ENCODE measurements around the gene RCE1.

Gene RCE1

DNA sequence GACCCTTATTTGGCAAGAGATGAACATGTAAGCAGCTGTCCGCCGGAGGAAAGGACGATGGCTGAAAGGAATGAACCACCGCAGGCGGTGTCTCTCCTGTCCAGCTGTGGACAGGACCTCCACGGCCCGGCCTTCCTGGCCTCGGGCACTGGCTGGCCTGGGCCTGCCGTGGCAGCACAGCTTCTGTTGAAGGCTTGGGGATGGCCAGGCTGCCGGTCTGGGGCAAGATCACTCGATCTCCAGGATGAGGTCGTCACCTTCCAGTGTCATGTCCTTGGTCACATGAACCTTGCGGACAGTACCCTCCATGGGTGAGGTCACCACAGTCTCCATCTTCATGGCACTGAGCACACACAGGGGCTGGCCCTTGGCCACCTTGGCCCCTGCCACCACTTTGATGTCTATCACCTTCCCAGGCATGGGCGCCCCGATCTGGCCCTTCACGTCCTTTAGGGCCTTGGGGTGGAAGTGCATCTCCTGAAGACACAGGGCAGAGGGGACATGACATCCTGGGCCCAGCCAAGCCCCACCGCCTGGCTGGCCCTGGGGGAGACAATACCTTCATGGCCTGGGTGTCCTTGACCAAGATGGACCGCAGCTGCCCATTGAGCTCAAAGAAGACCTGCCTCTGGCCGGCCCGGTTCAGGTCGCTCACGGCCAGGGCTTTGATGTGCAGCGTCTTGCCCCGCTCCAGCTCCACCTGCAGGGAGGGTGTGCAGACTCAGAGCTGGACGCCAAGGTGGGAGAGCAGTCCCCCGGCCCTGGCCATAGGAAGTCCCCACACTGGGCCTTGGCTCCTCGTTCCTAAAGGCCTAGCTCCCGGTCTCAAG lies 5.6 kb downstream of the RCE1 start:
- Histone ChIP-seq H3K9ac (ENCODE audit: low read length) (no peak overlapping the region), H3K4me2 (ENCODE audit: low read length) (no peak overlapping the region), H2AK5ac (ENCODE audit: low read length) (no peak overlapping the region), H3K4ac (ENCODE audit: low read depth, low read length) (no peak overlapping the region), H3K14ac (ENCODE audit: low read length) (no peak overlapping the region), H3K4me1 (ENCODE audit: control insufficient read depth in 1 of 2, insufficient read depth in 2 of 2, low read length in 2 of 2) (peaks cover 7 to 13% of the 10 kb centered on the region in 2 experiments), H2BK5ac (ENCODE audit: low read depth, low read length, poor library complexity) (no peak overlapping the region), H3K79me1 (ENCODE audit: low read length) (peaks cover under 1% of the 10 kb centered on the region), H2AFZ (ENCODE audit: insufficient read depth, low read length, poor library complexity) (no peak overlapping the region), H3K23ac (ENCODE audit: low read length) (no peak overlapping the region), H3K27me3 (ENCODE audit: insufficient read depth, low read length) (no peaks in the 10 kb centered on the region), H3K4me3 (ENCODE audit: low read depth, low read length) (no peak overlapping the region), H3K9me3 (ENCODE audit: insufficient read depth, low read depth, low read length) (no peaks in the 10 kb centered on the region), H3K18ac (ENCODE audit: low read length) (no peak overlapping the region), H4K8ac (ENCODE audit: low read depth, low read length) (no peak overlapping the region), H3K27ac (ENCODE audit: low read depth, low read length) (no peak overlapping the region), H2BK120ac (ENCODE audit: insufficient read depth, low read length, poor library complexity) (no peak overlapping the region), H3K36me3 (ENCODE audit: control insufficient read depth in 1 of 2, insufficient read depth in 2 of 2, low read length in 2 of 2) (peaks cover 31 to 45% of the 10 kb centered on the region in 2 experiments), H2BK12ac (ENCODE audit: low read length) (no peak overlapping the region), H4K91ac (ENCODE audit: low read depth, low read length) (no peak overlapping the region), H4K12ac (ENCODE audit: low read depth, low read length) (no peak overlapping the region), H3K79me2 (ENCODE audit: control insufficient read depth, insufficient read depth, low read length, poor library complexity) (peaks cover 3% of the 10 kb centered on the region)
- DNase-seq: no peak
- no CpG with 5 or more reads among the region's 28 CpGs for WGBS (ENCODE audit: extremely low coverage, insufficient coverage, insufficient read length)

DNA sequence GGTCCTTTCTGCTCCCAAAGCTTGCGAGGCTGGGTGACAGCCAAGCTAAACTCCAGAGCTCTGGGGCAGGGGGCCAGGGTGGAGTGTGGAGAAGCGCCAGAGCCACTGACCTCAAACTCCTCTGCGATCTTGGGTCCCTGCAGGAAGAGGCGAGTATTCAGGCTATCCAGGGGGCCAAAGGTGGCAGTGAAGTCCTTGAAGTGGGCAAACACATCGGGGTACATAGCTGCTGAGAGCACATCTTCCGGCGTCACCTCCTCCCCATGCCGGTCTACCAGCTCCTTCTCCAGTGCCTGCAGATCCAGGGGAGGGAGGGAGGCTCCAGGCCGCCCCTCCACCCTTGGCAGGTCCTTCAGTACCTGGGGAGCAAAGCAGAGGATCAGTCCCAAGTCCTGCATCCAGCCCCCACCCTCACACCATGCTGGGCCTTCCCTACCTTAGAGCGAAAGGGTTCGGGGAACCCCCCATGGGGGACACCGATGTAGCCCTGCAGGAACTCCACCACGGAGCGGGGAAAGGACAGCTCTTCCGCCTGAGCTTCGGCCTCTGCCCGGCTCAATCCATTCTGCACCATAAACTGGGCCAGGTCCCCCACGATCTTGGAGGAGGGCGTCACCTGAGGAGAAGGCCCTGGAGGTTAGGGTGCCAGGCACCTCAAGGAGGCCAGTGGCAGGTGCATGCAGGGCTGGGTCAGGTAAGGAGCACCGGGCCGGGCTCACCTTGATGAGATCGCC lies 6.4 kb downstream of the RCE1 start:
- Histone ChIP-seq H3K4me1 (ENCODE audit: control insufficient read depth in 1 of 2, insufficient read depth in 2 of 2, low read length in 2 of 2) (peaks cover 3 to 5% of the 10 kb centered on the region in 2 experiments), H2AFZ (ENCODE audit: insufficient read depth, low read length, poor library complexity) (no peak overlapping the region), H3K27ac (ENCODE audit: low read depth, low read length) (no peak overlapping the region), H2BK120ac (ENCODE audit: insufficient read depth, low read length, poor library complexity) (no peak overlapping the region), H4K12ac (ENCODE audit: low read depth, low read length) (no peak overlapping the region), H3K4ac (ENCODE audit: low read depth, low read length) (no peak overlapping the region), H3K4me3 (ENCODE audit: low read depth, low read length) (no peak overlapping the region), H3K4me2 (ENCODE audit: low read length) (no peak overlapping the region), H3K9me3 (ENCODE audit: insufficient read depth, low read depth, low read length) (no peaks in the 10 kb centered on the region), H3K9ac (ENCODE audit: low read length) (no peak overlapping the region), H3K36me3 (ENCODE audit: control insufficient read depth in 1 of 2, insufficient read depth in 2 of 2, low read length in 2 of 2) (peaks cover 31 to 42% of the 10 kb centered on the region in 2 experiments), H3K79me1 (ENCODE audit: low read length) (no peaks in the 10 kb centered on the region), H4K8ac (ENCODE audit: low read depth, low read length) (no peak overlapping the region), H3K27me3 (ENCODE audit: insufficient read depth, low read length) (no peaks in the 10 kb centered on the region), H3K14ac (ENCODE audit: low read length) (no peak overlapping the region), H3K79me2 (ENCODE audit: control insufficient read depth, insufficient read depth, low read length, poor library complexity) (no peaks in the 10 kb centered on the region), H3K23ac (ENCODE audit: low read length) (no peak overlapping the region), H4K91ac (ENCODE audit: low read depth, low read length) (no peak overlapping the region), H3K18ac (ENCODE audit: low read length) (no peak overlapping the region), H2BK5ac (ENCODE audit: low read depth, low read length, poor library complexity) (no peak overlapping the region), H2BK12ac (ENCODE audit: low read length) (no peak overlapping the region), H2AK5ac (ENCODE audit: low read length) (no peak overlapping the region)
- no CpG with 5 or more reads among the region's 22 CpGs for whole genome bisulfite sequencing (ENCODE audit: extremely low coverage, insufficient coverage, insufficient read length)
- DNase-seq: no peak

DNA sequence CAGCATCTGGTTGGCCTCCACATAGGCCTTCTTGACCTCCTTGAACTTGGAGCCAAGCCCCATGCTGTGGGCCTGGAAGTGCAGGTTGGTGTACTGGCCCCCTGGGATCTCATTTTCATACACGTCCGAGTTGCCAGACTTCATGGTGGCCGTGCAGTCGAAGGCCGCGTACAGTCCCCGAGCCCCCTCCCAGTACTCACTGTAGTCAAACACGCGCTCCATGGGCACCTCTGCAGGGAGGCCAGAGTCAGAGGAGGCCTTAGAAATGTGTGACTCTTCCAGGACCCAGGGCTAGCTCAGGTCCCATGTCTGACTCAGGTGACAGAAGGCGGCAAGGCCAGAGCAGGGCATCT lies 7.0 kb downstream of the RCE1 start:
- H2BK5ac ChIP-seq (ENCODE audit: low read depth, low read length, poor library complexity): no peak overlapping the region
- no peaks in the 10 kb centered on the region for H3K79me2 ChIP-seq (ENCODE audit: control insufficient read depth, insufficient read depth, low read length, poor library complexity)
- no peak overlapping the region for H3K27ac ChIP-seq (ENCODE audit: low read depth, low read length)
- H3K79me1 ChIP-seq (ENCODE audit: low read length): no peaks in the 10 kb centered on the region
- H3K4me1 ChIP-seq (ENCODE audit: control insufficient read depth in 1 of 2, insufficient read depth in 2 of 2, low read length in 2 of 2): peaks cover 3 to 5% of the 10 kb centered on the region in 2 experiments
- H3K14ac ChIP-seq (ENCODE audit: low read length): no peak overlapping the region
- no peak overlapping the region for H4K12ac ChIP-seq (ENCODE audit: low read depth, low read length)
- H4K8ac ChIP-seq (ENCODE audit: low read depth, low read length): no peak overlapping the region
- H2BK120ac ChIP-seq (ENCODE audit: insufficient read depth, low read length, poor library complexity): no peak overlapping the region
- WGBS (ENCODE audit: extremely low coverage, insufficient coverage, insufficient read length): no CpG with 5 or more reads among the region's 10 CpGs
- no peak overlapping the region for H2BK12ac ChIP-seq (ENCODE audit: low read length)
- H3K23ac ChIP-seq (ENCODE audit: low read length): no peak overlapping the region
- DNase-seq: no peak
- H3K9me3 ChIP-seq (ENCODE audit: insufficient read depth, low read depth, low read length): no peaks in the 10 kb centered on the region
- H2AK5ac ChIP-seq (ENCODE audit: low read length): no peak overlapping the region
- no peak overlapping the region for H3K4me2 ChIP-seq (ENCODE audit: low read length)
- H3K9ac ChIP-seq (ENCODE audit: low read length): no peak overlapping the region
- H2AFZ ChIP-seq (ENCODE audit: insufficient read depth, low read length, poor library complexity): no peak overlapping the region
- no peaks in the 10 kb centered on the region for H3K27me3 ChIP-seq (ENCODE audit: insufficient read depth, low read length)
- H3K4ac ChIP-seq (ENCODE audit: low read depth, low read length): no peak overlapping the region
- no peak overlapping the region for H3K18ac ChIP-seq (ENCODE audit: low read length)
- H4K91ac ChIP-seq (ENCODE audit: low read depth, low read length): no peak overlapping the region
- H3K36me3 ChIP-seq (ENCODE audit: control insufficient read depth in 1 of 2, insufficient read depth in 2 of 2, low read length in 2 of 2): peaks cover 26 to 37% of the 10 kb centered on the region in 2 experiments
- no peak overlapping the region for H3K4me3 ChIP-seq (ENCODE audit: low read depth, low read length)

DNA sequence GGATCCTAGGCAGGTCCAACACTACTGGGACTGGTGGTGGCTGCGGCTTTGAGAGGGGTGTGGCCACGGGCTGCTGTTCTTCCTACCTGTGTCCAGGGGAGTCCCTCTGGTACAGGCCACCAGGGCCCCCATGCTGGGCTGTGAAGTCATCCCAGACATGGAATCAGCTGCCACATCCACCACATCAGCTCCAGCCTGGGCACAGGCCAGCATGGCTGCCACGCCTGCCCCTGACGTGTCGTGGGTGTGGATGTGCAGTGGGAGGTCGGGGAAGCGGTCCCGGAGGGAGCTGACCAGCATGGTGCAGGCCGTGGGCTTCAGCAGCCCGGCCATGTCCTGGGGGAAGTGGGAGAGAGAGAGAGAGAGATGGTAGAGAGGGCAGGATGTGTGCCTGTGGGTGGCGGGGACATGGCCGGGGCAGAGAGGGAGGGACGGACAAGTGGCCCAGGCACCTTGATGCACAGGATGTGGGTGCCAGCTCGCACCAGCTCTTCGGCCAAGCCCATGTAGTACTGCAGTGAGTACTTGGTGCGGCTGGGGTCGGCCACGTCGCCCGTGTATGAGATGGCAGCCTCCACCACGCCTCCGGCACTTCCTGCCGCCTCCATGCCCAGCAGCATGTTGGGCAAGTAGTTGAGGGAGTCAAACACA lies 7.5 kb downstream of the RCE1 start:
- Histone ChIP-seq H3K27ac (ENCODE audit: low read depth, low read length) (no peak overlapping the region), H3K79me2 (ENCODE audit: control insufficient read depth, insufficient read depth, low read length, poor library complexity) (peaks cover under 1% of the 10 kb centered on the region), H4K91ac (ENCODE audit: low read depth, low read length) (no peak overlapping the region), H4K12ac (ENCODE audit: low read depth, low read length) (no peak overlapping the region), H3K23ac (ENCODE audit: low read length) (no peak overlapping the region), H3K79me1 (ENCODE audit: low read length) (peaks cover 2% of the 10 kb centered on the region), H3K27me3 (ENCODE audit: insufficient read depth, low read length) (no peaks in the 10 kb centered on the region), H2AK5ac (ENCODE audit: low read length) (no peak overlapping the region), H2BK120ac (ENCODE audit: insufficient read depth, low read length, poor library complexity) (no peak overlapping the region), H3K18ac (ENCODE audit: low read length) (no peak overlapping the region), H3K36me3 (ENCODE audit: control insufficient read depth in 1 of 2, insufficient read depth in 2 of 2, low read length in 2 of 2) (peaks cover 20 to 32% of the 10 kb centered on the region in 2 experiments), H3K14ac (ENCODE audit: low read length) (no peak overlapping the region), H3K4me3 (ENCODE audit: low read depth, low read length) (no peak overlapping the region), H2BK5ac (ENCODE audit: low read depth, low read length, poor library complexity) (no peak overlapping the region), H3K4me1 (ENCODE audit: control insufficient read depth in 1 of 2, insufficient read depth in 2 of 2, low read length in 2 of 2) (peaks cover 5 to 7% of the 10 kb centered on the region in 2 experiments), H3K4me2 (ENCODE audit: low read length) (no peak overlapping the region), H4K8ac (ENCODE audit: low read depth, low read length) (no peak overlapping the region), H3K9me3 (ENCODE audit: insufficient read depth, low read depth, low read length) (no peaks in the 10 kb centered on the region), H2AFZ (ENCODE audit: insufficient read depth, low read length, poor library complexity) (no peak overlapping the region), H3K9ac (ENCODE audit: low read length) (peak overlapping the region; percentile 12), H2BK12ac (ENCODE audit: low read length) (no peak overlapping the region), H3K4ac (ENCODE audit: low read depth, low read length) (no peak overlapping the region)
- DNase-seq: no peak
- no CpG with 5 or more reads among the region's 23 CpGs for WGBS (ENCODE audit: extremely low coverage, insufficient coverage, insufficient read length)
